Neural cell (in vitro differentiated cells): ENCODE results near the gene SAPCD1. TPM values are rescaled to one million over a fixed set of nuclear protein-coding genes. Genes with fewer than 3 reads are reported as not detected.

ENCODE experiments used
- H2AFZ ChIP-seq: fragments of 200-600, 300-800 bp; sonication (generic), shearing (Covaris generic); 2 replicates; pipeline ENCODE4 v1.6.0; 2014; ENCODE audit warnings: low read depth, mild to moderate bottlenecking, antibody characterized with exemption, low read length, moderate library complexity
- H3F3A ChIP-seq: fragments of 200-600 bp; shearing (Covaris generic); 2 replicates; pipeline ENCODE4 v1.6.1; 2016; ENCODE audit warnings: mild to moderate bottlenecking, moderate library complexity, mixed read lengths, antibody characterized with exemption, low read length; ENCODE audit not compliant: insufficient read depth, poor library complexity, severe bottlenecking
- H3K27ac ChIP-seq: fragments of 200-600, 300-800 bp; sonication (generic), shearing (Covaris generic); 2 replicates; pipeline ENCODE4 v1.5.1; 2014; ENCODE audit warnings: mild to moderate bottlenecking, low read length, moderate library complexity
- H3K27me3 ChIP-seq: fragments of 300-800, 200-600 bp; sonication (generic), shearing (Covaris generic); 2 replicates; pipeline ENCODE4 v1.6.0; 2014; ENCODE audit warnings: mild to moderate bottlenecking, low read depth, low read length, moderate library complexity; ENCODE audit not compliant: insufficient read depth
- H3K36me3 ChIP-seq: fragments of 300-800, 200-600 bp; sonication (generic), shearing (Covaris generic); 2 replicates; pipeline ENCODE4 v1.5.1; 2014; ENCODE audit warnings: mild to moderate bottlenecking, antibody characterized with exemption, low read length, moderate library complexity; ENCODE audit not compliant: insufficient read depth
- H3K4me2 ChIP-seq: fragments of 300-800, 200-600 bp; sonication (generic), shearing (Covaris generic); 2 replicates; pipeline ENCODE4 v1.6.0; 2014; ENCODE audit warnings: mild to moderate bottlenecking, low read length
- H3K4me3 ChIP-seq: fragments of 300-800, 200-600 bp; sonication (generic), shearing (Covaris generic); 2 replicates; pipeline ENCODE4 v1.5.1; 2014; ENCODE audit warnings: mild to moderate bottlenecking, low read length, moderate library complexity
- H3K79me2 ChIP-seq: fragments of 200-600 bp; shearing (Covaris generic); replicated peaks from 2 replicates; pipeline ENCODE4 v1.6.0; 2014; ENCODE audit warnings: mild to moderate bottlenecking, low read length, moderate library complexity; ENCODE audit not compliant: insufficient read depth
- H3K9ac ChIP-seq: fragments of 300-800, 200-600 bp; sonication (generic), shearing (Covaris generic); 2 replicates; pipeline ENCODE4 v1.6.1; 2016; ENCODE audit warnings: mild to moderate bottlenecking, low read length, mixed read lengths
- H3K9me2 ChIP-seq: fragments of 200-600 bp; shearing (Covaris generic); 2 replicates; pipeline ENCODE4 v1.6.1; 2016; ENCODE audit warnings: mild to moderate bottlenecking, low read length, mixed read lengths; ENCODE audit not compliant: insufficient read depth
- H3K9me3 ChIP-seq: fragments of 200-600, 300-800 bp; sonication (generic), shearing (Covaris generic); 2 replicates; pipeline ENCODE4 v1.6.1; 2016; ENCODE audit warnings: mild to moderate bottlenecking, mixed run types, low read length, moderate library complexity, mixed read lengths
- H4K20me1 ChIP-seq: fragments of 200-600 bp; shearing (Covaris generic); 2 replicates; pipeline ENCODE4 v1.6.1; 2016; ENCODE audit warnings: mild to moderate bottlenecking, mixed run types; ENCODE audit not compliant: insufficient read depth
- CTCF ChIP-seq: fragments of 450-650 bp; IDR thresholded peaks from 2 replicates; pipeline ENCODE4 v1.5.1; 2014; ENCODE audit warnings: antibody characterized with exemption, mild to moderate bottlenecking, moderate library complexity; ENCODE audit not compliant: poor library complexity, severe bottlenecking
- EP300 ChIP-seq: fragments of 450-650 bp; conservative IDR thresholded peaks from 2 replicates; pipeline ENCODE4 v1.6.1; 2014; ENCODE audit warnings: antibody characterized with exemption, mild to moderate bottlenecking, moderate library complexity; ENCODE audit not compliant: poor library complexity, severe bottlenecking
- EZH2 ChIP-seq: fragments of 200-600, 300-800 bp; shearing (Covaris generic), sonication (generic); IDR thresholded peaks from 2 replicates; pipeline ENCODE4 v1.6.1; 2014; ENCODE audit warnings: antibody characterized with exemption, low read length, borderline replicate concordance, mild to moderate bottlenecking; ENCODE audit not compliant: insufficient read depth, poor library complexity, severe bottlenecking
- MXI1 ChIP-seq: fragments of 450-650 bp; conservative IDR thresholded peaks from 2 replicates; pipeline ENCODE4 v1.6.1; 2014; ENCODE audit warnings: antibody characterized with exemption, mild to moderate bottlenecking; ENCODE audit not compliant: poor library complexity, severe bottlenecking
- POLR2AphosphoS5 ChIP-seq: IDR thresholded peaks from 2 replicates; pipeline ENCODE4 v1.6.1; 2012
- RAD21 ChIP-seq: fragments of 450-650 bp; conservative IDR thresholded peaks from 2 replicates; pipeline ENCODE4 v1.6.1; 2014; ENCODE audit warnings: antibody characterized with exemption, mild to moderate bottlenecking, moderate library complexity
- SMC3 ChIP-seq: fragments of 450-650 bp; conservative IDR thresholded peaks from 2 replicates; pipeline ENCODE4 v1.6.1; 2014; ENCODE audit warnings: antibody characterized with exemption, mild to moderate bottlenecking, moderate library complexity; ENCODE audit not compliant: poor library complexity
- TAF1 ChIP-seq: IDR thresholded peaks from 2 replicates; pipeline ENCODE4 v1.6.1; 2012; ENCODE audit warnings: low read depth
- polyA plus RNA-seq: library from polyadenylated mRNA; depleted of rRNA; stranded (reverse); fragments of >200 nt; gene quantifications from 2 replicates; pipeline ENCODE4 v1.2.3, GENCODE V29; 2014
- TF ChIP-seq, protein P1 (sequence below): IDR thresholded peaks from 2 replicates; pipeline ENCODE4 v1.6.1; 2012; ENCODE audit warnings: borderline replicate concordance

SAPCD1 gene
- polyA plus RNA-seq, 1 donor from 2014 or later = not detected

GRCh38 chr6:31721351-31722020, 41.0 kb upstream of the SAPCD1 start, which contains the start of gene LY6G6C:
TSS of gene LY6G6C (minus strand) at chr6:31721746. CDS start at chr6:31721679, 67 bp downstream.
- H3K79me2 ChIP-seq = no peaks in the 10 kb centered on the region
- no peaks in the 10 kb centered on the region for H3K36me3 ChIP-seq

DNA sequence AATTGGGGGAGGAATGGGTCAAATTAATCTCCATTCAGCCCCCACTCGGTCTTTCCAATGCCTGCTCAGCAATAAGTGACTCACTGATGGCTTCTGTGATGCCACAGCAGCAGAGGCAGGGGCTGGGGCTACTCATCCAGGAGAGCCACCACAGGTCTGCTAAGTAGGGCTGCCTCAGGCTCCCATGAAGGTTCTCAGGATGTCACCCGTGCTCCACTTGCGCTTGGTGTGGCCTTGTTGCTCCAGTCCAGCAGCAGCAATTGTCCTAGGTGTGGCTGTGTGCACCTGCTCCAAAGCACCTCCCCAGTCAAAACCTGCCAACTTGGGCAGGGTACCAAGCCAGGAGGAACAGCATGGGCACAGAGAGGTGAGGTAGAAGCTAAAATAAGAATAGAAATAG, 40.3 kb upstream of the SAPCD1 start:
- Histone ChIP-seq H3K9me2 (no peaks in the 10 kb centered on the region), H3K9me3 (no peaks in the 10 kb centered on the region), H3F3A (no peaks in the 10 kb centered on the region), H3K4me3 (no peak overlapping the region), H3K9ac (no peak overlapping the region), H3K27ac (no peak overlapping the region), H3K4me2 (no peak overlapping the region), H3K36me3 (no peaks in the 10 kb centered on the region), H4K20me1 (no peaks in the 10 kb centered on the region), H3K79me2 (no peaks in the 10 kb centered on the region), H2AFZ (no peak overlapping the region), H3K27me3 (no peaks in the 10 kb centered on the region)
- TF ChIP-seq CTCF (no peak), SMC3 (no peak), MXI1 (no peak), RAD21 (no peak), EZH2 (no peak), TAF1 (no peak), POLR2AphosphoS5 (no peak)
- TF ChIP-seq, protein P1, sequence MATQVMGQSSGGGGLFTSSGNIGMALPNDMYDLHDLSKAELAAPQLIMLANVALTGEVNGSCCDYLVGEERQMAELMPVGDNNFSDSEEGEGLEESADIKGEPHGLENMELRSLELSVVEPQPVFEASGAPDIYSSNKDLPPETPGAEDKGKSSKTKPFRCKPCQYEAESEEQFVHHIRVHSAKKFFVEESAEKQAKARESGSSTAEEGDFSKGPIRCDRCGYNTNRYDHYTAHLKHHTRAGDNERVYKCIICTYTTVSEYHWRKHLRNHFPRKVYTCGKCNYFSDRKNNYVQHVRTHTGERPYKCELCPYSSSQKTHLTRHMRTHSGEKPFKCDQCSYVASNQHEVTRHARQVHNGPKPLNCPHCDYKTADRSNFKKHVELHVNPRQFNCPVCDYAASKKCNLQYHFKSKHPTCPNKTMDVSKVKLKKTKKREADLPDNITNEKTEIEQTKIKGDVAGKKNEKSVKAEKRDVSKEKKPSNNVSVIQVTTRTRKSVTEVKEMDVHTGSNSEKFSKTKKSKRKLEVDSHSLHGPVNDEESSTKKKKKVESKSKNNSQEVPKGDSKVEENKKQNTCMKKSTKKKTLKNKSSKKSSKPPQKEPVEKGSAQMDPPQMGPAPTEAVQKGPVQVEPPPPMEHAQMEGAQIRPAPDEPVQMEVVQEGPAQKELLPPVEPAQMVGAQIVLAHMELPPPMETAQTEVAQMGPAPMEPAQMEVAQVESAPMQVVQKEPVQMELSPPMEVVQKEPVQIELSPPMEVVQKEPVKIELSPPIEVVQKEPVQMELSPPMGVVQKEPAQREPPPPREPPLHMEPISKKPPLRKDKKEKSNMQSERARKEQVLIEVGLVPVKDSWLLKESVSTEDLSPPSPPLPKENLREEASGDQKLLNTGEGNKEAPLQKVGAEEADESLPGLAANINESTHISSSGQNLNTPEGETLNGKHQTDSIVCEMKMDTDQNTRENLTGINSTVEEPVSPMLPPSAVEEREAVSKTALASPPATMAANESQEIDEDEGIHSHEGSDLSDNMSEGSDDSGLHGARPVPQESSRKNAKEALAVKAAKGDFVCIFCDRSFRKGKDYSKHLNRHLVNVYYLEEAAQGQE = no peak

More at GRCh38 chr6:31721351-31722020, 41.0 kb upstream of the SAPCD1 start, which contains the start of gene LY6G6C:
- no peaks in the 10 kb centered on the region for H3F3A ChIP-seq
- H3K9me2 ChIP-seq = no peaks in the 10 kb centered on the region
- H3K4me2 ChIP-seq = no peak within 1 kb of the TSS
- no peaks in the 10 kb centered on the region for H3K9me3 ChIP-seq
- TF ChIP-seq, protein P1 = no peak
- TF ChIP-seq EZH2 = no peak
- TF ChIP-seq TAF1 = no peak
- TF ChIP-seq POLR2AphosphoS5 = no peak
- TF ChIP-seq EP300 = no peak
- TF ChIP-seq SMC3 = no peak
- TF ChIP-seq RAD21 = no peak
- no peak for TF ChIP-seq CTCF
- no peak for TF ChIP-seq MXI1
- H2AFZ ChIP-seq = no peak within 1 kb of the TSS
- no peak within 1 kb of the TSS for H3K27ac ChIP-seq
- H4K20me1 ChIP-seq = no peaks in the 10 kb centered on the region
- H3K9ac ChIP-seq = no peak within 1 kb of the TSS
- no peak within 1 kb of the TSS for H3K4me3 ChIP-seq
- H3K27me3 ChIP-seq = no peaks in the 10 kb centered on the region
